HEK293T (cell line): ENCODE data around the gene GARNL3.

Experiments
- CTCF ChIA-PET: fragments of 350-600 bp; formaldehyde crosslinking; extraction: SDS; loops from one replicate; lab custom pipeline; 2021; ENCODE audit warnings: antibody characterized with exemption, inconsistent platforms; lab: Yijun Ruan, JAX
- POLR2A ChIA-PET: fragments of 350-600 bp; formaldehyde crosslinking; extraction: SDS; loops from one replicate; lab custom pipeline; 2020; ENCODE audit warnings: antibody characterized with exemption, inconsistent platforms; lab: Yijun Ruan, JAX
- DNase-seq: peaks from one replicate; pipeline ENCODE4 v3.0.0; 2012; ENCODE audit warnings: mixed read lengths; ENCODE audit errors: extremely low spot score
- ARNT ChIP-seq: fragments of 450-650 bp; IDR thresholded peaks from 2 replicates; pipeline ENCODE4 v1.6.1; 2017; ENCODE audit warnings: mild to moderate bottlenecking
- BHLHE40 ChIP-seq: fragments of 450-650 bp; IDR thresholded peaks from 2 replicates; pipeline ENCODE4 v1.6.1; 2016; ENCODE audit warnings: mild to moderate bottlenecking, moderate library complexity, borderline replicate concordance
- CTBP1 ChIP-seq: fragments of 450-650 bp; IDR thresholded peaks from 2 replicates; pipeline ENCODE4 v1.6.1; 2016; ENCODE audit warnings: borderline replicate concordance
- ELF4 ChIP-seq: fragments of 450-650 bp; IDR thresholded peaks from 2 replicates; pipeline ENCODE4 v1.6.1; 2017; ENCODE audit warnings: antibody characterized with exemption
- FOXA1 ChIP-seq: fragments of 450-650 bp; IDR thresholded peaks from 2 replicates; pipeline ENCODE4 v1.6.1; 2016; ENCODE audit warnings: mild to moderate bottlenecking
- FOXK2 ChIP-seq: fragments of 450-650 bp; IDR thresholded peaks from 2 replicates; pipeline ENCODE4 v1.6.1; 2016; ENCODE audit warnings: mild to moderate bottlenecking
- FOXM1 ChIP-seq: fragments of 450-650 bp; IDR thresholded peaks from 2 replicates; pipeline ENCODE4 v1.6.1; 2017; ENCODE audit warnings: mild to moderate bottlenecking, borderline replicate concordance
- HDGF ChIP-seq: fragments of 450-650 bp; IDR thresholded peaks from 2 replicates; pipeline ENCODE4 v1.6.1; 2017; ENCODE audit warnings: antibody characterized with exemption, borderline replicate concordance
- L3MBTL2 ChIP-seq: fragments of 450-650 bp; conservative IDR thresholded peaks from 2 replicates; pipeline ENCODE4 v1.6.1; 2016; ENCODE audit warnings: mild to moderate bottlenecking
- LEF1 ChIP-seq: fragments of 450-650 bp; IDR thresholded peaks from 2 replicates; pipeline ENCODE4 v1.6.1; 2017; ENCODE audit warnings: mild to moderate bottlenecking, borderline replicate concordance
- NFRKB ChIP-seq: fragments of 450-650 bp; IDR thresholded peaks from 2 replicates; pipeline ENCODE4 v1.6.1; 2016; ENCODE audit warnings: mild to moderate bottlenecking, moderate library complexity
- PKNOX1 ChIP-seq: fragments of 450-650 bp; IDR thresholded peaks from 2 replicates; pipeline ENCODE4 v1.6.1; 2016
- SP1 ChIP-seq: fragments of 450-650 bp; IDR thresholded peaks from 2 replicates; pipeline ENCODE4 v1.6.1; 2017
- SUZ12 ChIP-seq: fragments of 450-650 bp; IDR thresholded peaks from 2 replicates; pipeline ENCODE4 v1.6.1; 2016; ENCODE audit warnings: mild to moderate bottlenecking
- TARDBP ChIP-seq: fragments of 450-650 bp; IDR thresholded peaks from 2 replicates; pipeline ENCODE4 v1.6.1; 2016
- ZNF384 ChIP-seq: fragments of 450-650 bp; IDR thresholded peaks from 2 replicates; pipeline ENCODE4 v1.6.1; 2016

Gene GARNL3

GRCh38 chr9:127384901-127385300 is 120.3 kb downstream of the GARNL3 start:
- ChIA-PET CTCF (no interaction called here), POLR2A (no interaction called here)
- no peak for DNase-seq
- TF ChIP-seq BHLHE40 = no peak
- no peak for TF ChIP-seq LEF1
- no peak for TF ChIP-seq ELF4
- no peak for TF ChIP-seq FOXM1
- no peak for TF ChIP-seq SP1
- TF ChIP-seq TARDBP = no peak
- TF ChIP-seq PKNOX1 = no peak
- no peak for TF ChIP-seq ZNF384
- TF ChIP-seq SUZ12 = no peak
- TF ChIP-seq CTBP1 = no peak
- TF ChIP-seq FOXK2 = no peak
- TF ChIP-seq L3MBTL2 = no peak

- TF ChIP-seq FOXA1 (no peak), BHLHE40 (no peak), CTBP1 (peak; percentile 65; the same call in 1 of the 2 replicates), SP1 (no peak), HDGF (no peak), L3MBTL2 (no peak), SUZ12 (no peak), ARNT (peak; percentile 67; the same call in 1 of the 2 replicates), TARDBP (no peak), NFRKB (no peak), FOXM1 (no peak), ELF4 (no peak), ZNF384 (no peak; the same call in 1 of the 2 replicates), FOXK2 (no peak), LEF1 (no peak), PKNOX1 (peak; percentile 90)
- CTCF ChIA-PET = no interaction called here
- POLR2A ChIA-PET = interaction anchor here (1.0 kb wide), 1 partner anchor 38 kb away, joined by 3 read pairs; the partner anchor contains the start of gene ZNF79
- DNase-seq = no peak
These were observed 121.7 kb downstream of the GARNL3 start for GRCh38 chr9:127386249-127386648.

GRCh38 chr9:127386981-127387380 is 122.4 kb downstream of the GARNL3 start:
- CTCF ChIA-PET = no interaction called here

GRCh38 chr9:127388037-127388855 is 123.7 kb downstream of the GARNL3 start:
- POLR2A ChIA-PET = interaction anchor here (0.6 to 1.5 kb wide), 8 partner anchors 9 to 141 kb away, joined by 3 to 6 read pairs (median 3); partner anchors contain the start of genes LRSAM1, RPL12, SLC2A8 and ZNF79
- TF ChIP-seq PKNOX1 (peak; percentile 97), BHLHE40 (no peak), CTBP1 (peak; percentile 96), LEF1 (peak; percentile 96), L3MBTL2 (no peak), ZNF384 (peak; percentile 99), ARNT (peak; percentile 100)
- DNase-seq = peak; percentile 83
- CTCF ChIA-PET = no interaction called here

More at GRCh38 chr9:127386981-127387380, 122.4 kb downstream of the GARNL3 start:
- POLR2A ChIA-PET = no interaction called here
- DNase-seq = no peak
- TF ChIP-seq TARDBP (no peak), SP1 (no peak), CTBP1 (no peak), HDGF (no peak), ELF4 (no peak), PKNOX1 (no peak), NFRKB (no peak), L3MBTL2 (no peak), ZNF384 (no peak), FOXK2 (no peak), BHLHE40 (no peak), SUZ12 (no peak), FOXM1 (no peak), LEF1 (no peak)

GRCh38 chr9:127388856-127389238 is 124.3 kb downstream of the GARNL3 start:
- ChIA-PET CTCF (no interaction called here), POLR2A (interaction anchor here (0.8 to 1.5 kb wide), 5 partner anchors 8 to 63 kb away, joined by 3 to 6 read pairs (median 3); partner anchors contain the start of genes LRSAM1, RPL12, SLC2A8 and ZNF79)
- no peak for TF ChIP-seq CTBP1
- no peak for TF ChIP-seq ELF4
- TF ChIP-seq FOXM1 = no peak
- TF ChIP-seq HDGF = no peak
- no peak for TF ChIP-seq ARNT
- TF ChIP-seq LEF1 = no peak
- no peak for TF ChIP-seq BHLHE40
- no peak for TF ChIP-seq FOXA1
- TF ChIP-seq ZNF384 = no peak
- no peak for TF ChIP-seq FOXK2
- no peak for TF ChIP-seq SUZ12
- TF ChIP-seq L3MBTL2 = no peak
- no peak for TF ChIP-seq TARDBP
- TF ChIP-seq NFRKB = no peak
- no peak for TF ChIP-seq SP1
- DNase-seq = no peak
